Measurements from ENCODE around the gene MED15.
A peak's percentile ranks its signal among the peaks of the same experiment; 100 is the strongest.
"Not testable (repeated sequence)": the region's sequence is repeated elsewhere in the genome, so short reads cannot be mapped to it uniquely, and the experiment has no call there.

MED15 gene

DNA sequence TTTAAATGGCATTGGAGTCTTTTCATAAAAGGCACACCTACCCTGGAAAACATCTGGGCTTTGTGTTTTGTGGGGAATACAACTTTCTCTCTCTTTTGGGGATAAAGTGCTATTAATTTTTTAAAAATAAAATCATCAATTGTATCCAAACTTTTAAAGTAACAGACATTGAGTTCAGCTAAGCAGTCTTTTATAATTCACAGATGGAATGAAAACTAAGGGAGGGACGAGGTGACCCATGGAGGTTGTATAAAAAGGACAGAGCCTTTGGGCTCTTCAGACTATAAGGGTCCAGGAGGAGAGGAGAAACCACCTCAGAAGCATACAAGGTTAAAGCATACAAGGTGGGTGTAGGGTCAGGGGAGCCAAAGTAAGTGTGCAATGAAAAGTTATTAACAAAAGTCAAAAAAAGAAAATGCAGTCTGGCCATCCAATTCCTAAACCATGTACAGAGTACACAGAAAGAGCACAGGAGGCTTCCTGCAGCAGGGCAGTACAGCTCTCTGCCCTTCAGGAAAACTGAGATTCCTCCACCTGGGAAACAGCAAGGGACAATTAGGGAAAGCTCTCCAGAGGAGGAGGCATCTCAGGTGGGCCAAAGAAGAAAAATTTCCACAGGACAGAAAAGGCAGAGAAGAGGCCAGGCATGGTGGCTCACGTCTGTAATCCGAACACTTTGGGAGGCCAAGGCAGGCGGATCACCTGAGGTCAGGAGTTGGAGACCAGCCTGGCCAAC is 22.3 kb upstream of the MED15 start:
- no peak for DNase-seq (ENCODE audit: low read depth)

DNA sequence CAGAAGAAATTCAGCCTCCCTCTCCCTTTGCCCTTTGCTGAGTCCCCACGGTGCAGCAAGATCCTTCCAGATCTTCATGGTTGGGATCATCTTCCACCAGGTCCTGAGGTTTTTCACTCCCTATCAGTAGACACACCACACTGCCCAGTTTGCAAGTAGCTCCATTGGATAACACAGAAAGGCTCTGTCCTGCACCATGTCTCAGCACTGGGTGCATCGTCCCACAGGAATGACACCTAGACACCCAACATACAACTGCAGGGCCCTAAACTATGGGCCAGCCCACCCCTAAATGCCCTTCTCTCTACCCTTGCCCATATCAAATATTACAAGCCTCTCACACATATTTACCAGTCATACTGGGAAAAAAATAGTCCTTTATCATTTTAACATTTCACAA is 21.2 kb upstream of the MED15 start:
- DNase-seq (ENCODE audit: low read depth) = no peak

DNA sequence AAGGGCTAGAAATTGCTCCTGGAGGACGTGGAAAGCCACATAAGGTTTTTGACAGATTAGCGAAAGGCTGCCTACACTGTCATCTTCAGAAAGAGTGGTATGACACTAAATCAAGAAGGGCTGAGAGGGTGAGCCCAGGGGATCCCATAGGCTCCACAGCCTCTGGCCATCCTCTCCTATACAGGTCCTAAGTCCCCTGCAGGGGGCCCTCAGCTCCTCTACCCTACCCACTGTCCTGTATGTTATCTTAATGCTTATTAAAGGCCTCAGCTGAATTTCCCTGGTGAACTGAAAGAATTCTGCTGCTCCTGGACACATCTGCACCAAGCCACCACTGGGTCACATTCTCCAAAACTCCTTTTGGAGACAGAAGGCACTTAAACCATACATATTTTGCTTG is 19.7 kb upstream of the MED15 start:
- DNase-seq (ENCODE audit: low read depth) = no peak

DNA sequence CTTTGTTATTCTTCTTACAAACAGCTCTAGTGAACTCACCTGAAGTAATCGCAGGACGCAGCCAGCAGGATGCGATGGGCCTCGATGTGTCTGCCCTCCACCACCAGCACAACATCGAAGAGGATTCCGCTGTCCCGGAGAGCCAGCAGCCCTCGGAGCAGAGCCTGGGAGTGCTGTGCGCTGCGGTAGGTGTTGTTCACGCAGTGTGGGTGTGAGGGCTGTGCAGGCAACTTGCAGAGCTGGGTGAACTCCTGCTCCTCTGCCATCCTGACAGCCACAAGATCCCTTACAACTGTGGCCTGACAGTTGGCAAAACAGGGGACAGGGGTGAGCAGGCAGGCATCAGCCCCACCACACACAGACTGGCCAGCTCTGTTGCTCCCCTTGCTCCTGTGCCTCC is 18.5 kb upstream of the MED15 start:
- DNase-seq (ENCODE audit: low read depth) = no peak

DNA sequence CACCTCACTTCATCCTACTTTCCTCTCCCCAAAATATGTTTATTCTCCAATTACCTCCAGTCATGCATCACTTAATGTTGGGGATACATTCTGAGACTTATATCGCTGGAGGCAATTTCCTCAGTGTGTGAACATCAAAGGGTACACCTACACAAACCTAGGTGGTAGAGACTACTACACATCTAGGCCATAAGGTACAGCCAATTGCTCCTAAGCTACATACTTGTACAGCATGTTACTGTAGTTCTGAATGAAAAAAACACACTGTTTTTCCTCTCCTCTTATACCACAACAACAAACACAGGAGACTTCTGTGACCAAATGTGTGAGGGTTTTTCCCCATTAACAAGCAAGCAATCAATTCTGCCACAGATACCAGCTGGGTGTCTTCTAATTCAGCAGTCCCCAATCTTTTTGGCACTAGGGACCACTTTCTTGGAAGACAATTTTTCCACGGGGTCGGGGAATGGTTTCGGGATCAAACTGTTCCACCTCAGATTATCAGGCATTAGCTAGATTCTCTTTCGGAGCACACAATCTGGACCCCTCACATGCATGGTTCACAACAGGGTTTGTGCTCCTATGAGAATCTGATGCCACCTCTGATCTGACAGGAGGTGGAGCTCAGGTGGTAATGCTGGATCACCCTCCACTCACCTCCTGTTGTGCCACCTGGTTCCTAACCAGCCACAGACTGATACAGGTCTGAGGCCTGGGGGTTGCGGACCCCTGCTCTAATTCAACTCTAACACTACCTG is 17.0 kb upstream of the MED15 start:
- DNase-seq (ENCODE audit: low read depth) = no peak

DNA sequence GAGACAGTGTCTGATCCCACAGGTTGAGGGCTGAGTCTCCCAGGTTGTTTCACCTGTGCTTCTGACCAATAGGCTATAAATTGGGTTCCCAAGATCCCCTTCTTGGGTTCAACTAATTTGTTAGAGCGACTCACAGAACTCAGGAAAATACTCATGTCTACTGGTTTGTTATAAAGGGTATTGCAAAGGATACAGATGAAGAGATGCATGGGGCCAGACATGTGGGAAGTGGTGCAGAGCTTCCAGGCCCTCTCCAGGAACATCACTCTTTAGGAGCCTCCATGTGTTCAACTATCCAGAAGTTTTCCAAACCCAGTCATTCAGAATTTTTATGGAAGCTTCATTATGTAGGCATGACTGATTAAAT is 16.5 kb upstream of the MED15 start:
- DNase-seq (ENCODE audit: low read depth) = no peak

DNA sequence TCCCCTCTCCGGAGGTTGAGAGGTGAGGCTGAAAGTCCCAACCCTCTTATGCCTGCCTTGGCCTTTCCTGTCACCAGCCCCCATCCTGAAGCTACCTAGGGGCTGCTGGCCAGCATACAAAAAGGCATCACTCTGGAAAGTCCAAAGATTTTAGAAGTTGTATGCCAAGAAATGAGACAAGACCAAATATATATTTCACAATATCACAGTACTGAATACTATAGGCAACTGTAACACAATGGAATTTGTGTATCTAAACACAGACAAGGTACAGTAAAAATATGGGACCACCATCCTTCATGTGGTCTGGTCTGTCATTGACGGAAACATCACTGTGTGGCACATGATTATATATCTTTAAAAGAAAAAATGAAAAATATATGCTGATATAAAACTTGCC is 16.1 kb upstream of the MED15 start:
- DNase-seq (ENCODE audit: low read depth) = no peak

DNA sequence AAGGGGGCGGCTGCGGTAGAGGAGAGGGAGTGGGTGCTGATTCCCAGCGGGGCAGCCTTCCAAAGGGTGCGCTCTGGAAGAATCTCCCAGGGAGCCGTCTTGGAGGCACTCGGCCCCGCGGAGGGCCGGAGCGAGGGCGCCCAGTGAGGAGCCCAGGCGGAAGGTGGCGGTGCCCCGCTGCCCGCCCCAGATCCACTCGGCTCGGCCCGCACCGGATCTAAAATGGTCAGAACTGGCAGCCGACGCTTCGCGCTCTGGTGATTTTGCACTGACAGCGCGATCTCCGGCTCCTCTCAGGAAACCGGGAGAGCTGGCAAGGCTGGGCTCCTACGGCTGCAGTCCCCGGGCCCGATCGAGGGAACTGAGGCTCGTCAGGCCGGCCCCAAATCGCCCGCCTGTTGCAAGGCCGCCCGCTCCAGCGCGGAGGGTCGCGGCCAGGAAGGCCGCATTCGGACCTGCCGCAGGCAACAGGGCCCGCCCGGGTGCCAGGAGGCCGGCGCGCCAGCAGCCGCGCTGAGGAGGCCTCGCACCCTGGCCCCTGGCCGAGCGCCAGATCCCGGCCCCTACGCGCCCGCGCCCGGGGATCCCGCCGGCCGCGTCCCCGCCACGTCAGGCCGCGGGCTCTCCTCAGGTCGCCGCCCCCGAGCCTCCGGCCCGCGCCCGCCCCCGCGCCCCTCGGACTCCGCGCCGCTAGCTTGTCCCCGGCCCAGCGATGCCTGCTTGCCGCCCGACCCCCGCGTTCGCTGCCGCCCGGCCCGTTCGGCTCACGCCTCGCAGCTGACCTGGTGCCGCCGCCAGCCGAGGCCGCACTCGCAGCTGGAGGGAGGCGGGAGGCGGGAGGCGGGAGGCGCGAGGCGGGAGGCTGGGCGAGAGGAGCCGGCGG is 12.2 kb upstream of the MED15 start, which contains the start of gene KLHL22:
KLHL22 (minus strand) TSS at position 818 of the 883 bp plus-strand sequence. CDS start 6,584 bp downstream, outside the sequence.
- DNase-seq (ENCODE audit: low read depth) = peak; percentile 6

DNA sequence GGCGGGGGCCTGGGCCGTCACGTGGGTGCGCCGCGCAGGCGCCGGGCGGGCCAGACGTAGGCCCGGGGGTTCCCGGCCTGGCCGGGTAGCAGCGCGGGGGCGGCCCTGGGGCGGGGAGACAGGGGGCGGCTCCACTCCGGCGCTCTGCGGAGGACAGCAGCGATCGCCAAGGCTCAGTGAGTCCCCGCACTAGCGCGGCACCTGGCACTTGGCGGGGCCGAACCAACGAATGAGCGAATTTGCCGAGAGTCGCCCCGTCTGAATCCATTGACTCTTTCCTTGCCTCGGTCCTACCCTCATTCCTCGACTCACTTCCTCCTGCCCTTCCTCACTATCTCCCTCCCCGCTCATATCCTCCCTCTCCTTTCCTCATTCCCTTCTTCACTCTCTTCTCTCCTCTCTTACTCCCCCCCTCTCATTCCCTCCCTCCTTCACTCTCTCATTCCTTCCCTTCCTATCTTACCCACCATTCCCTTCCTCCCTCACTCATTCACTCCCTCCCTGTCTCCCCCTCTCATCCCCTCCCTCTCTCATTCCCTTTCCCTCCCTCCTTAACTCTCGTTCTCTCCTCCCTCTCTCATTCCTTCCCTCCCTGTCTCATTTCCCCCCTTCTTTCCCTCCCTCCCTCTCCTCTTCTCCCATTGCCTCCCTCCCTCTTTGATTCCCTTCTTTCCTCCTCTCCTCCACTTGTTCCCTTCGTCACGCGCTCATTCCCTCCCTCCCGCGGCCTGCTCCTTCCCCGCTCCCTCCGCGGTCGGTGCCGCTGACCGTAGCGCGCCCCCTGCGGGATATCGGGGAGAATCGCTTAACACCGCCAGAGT is 11.3 kb upstream of the MED15 start:
- DNase-seq (ENCODE audit: low read depth) = peak; percentile 42

DNA sequence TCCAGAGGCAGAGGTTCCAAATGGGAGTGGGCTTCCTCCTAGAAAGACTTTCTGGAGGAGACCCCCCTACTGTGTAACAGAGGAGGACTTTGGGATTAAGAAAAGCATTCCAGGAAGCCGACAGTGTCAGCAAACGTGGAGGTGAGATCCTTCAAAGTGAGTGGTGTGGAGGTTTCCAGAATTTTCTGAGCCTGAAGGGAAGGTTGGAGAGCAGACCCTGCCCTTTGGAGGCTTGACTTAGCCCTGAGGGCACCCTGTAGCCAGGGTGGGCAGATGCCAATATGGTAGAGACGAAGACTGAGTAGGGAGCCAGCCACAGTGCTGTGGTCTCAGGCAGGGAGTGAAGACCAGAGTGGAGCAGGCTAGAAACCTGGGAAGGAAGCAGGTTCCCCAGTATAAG is 10.0 kb upstream of the MED15 start:
- no peak for DNase-seq (ENCODE audit: low read depth)

DNA sequence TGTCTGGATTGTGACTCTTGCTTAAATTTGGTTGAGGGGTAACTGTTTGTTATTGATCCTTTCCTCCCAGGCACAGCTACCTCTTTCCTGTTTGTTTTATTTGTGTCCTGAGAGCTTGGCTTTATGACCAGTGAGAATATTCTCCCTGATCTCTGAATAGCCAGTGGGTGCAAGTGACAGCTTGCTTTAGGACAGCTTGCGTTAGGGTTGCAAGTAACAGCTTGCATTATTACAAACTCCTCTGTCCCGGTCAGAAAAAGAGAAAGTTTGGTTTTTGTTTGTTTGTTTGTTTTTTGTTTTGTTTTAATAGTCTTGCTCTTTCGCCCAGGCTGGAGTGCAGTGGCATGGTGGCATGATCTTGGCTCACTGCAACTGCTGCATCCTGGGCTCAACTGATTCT is 8.5 kb upstream of the MED15 start:
- no peak for DNase-seq (ENCODE audit: low read depth)

DNA sequence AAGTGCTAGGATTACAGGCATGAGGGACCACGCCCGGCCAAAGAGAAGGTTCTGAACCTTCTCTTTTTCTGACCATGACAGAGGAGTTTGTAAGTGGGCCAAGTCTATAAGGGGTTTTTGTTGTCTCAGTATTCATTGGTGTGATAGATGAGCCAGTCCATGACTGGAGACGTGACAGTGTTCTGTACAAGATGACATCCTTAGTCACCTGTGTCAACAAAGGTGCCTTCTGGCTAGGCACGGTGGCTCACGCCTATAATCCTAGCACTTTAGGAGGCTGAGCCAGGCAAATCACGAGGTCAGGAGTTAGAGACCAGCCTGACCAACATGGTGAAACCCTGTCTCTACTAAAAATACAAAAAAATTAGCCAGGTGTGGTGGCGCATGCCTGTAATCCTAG is 7.6 kb upstream of the MED15 start:
- DNase-seq (ENCODE audit: low read depth) = no peak

DNA sequence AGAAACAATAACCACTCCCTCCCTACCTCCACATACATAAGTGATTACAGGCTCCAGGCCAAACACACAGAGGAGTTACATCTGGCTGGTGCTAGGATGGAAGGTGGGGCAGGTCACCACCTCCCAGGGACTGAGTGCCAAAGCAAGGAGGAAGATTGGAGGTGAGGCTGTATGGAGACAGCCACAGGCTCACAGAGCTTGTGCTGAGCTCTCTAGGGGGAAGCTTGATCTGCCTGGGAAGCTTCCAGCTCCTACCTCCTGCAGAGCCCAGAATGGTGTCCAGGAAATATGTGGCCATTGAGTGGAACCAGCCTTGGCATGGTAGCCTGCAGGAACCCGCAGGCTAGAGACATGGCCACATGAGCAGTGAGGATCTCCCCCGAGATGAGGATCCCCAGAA is 3.6 kb upstream of the MED15 start:
- DNase-seq (ENCODE audit: low read depth) = no peak

DNA sequence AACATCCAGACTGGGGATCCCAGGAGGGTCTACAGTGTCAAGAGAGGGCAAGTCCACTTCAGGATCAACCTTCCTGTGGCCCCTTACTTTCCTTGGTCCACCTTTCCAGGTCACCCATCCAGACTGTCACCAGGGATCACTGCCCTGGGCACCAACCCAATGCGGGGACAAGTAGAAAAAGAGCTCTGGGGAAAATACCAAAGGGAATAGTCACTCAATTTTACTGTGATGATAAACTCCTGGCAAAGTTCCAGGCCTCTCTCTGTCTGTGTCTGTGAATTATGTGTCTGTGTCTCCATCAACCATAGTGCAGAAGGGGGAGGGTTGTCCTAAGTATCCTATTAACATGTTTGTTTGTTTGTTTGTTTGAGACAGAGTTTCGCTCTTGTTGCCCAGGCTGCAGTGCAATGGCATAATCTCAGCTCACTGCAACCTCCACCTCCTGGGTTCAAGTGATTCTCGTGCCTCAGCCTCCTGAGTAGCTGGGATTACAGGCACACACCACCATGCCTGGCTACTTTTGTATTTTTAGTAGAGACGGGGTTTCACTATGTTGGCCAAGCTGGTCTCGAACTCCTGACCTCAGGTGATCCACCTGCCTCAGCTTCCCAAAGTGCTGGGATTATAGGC is 3.0 kb upstream of the MED15 start:
- DNase-seq (ENCODE audit: low read depth) = peak; percentile 73

DNA sequence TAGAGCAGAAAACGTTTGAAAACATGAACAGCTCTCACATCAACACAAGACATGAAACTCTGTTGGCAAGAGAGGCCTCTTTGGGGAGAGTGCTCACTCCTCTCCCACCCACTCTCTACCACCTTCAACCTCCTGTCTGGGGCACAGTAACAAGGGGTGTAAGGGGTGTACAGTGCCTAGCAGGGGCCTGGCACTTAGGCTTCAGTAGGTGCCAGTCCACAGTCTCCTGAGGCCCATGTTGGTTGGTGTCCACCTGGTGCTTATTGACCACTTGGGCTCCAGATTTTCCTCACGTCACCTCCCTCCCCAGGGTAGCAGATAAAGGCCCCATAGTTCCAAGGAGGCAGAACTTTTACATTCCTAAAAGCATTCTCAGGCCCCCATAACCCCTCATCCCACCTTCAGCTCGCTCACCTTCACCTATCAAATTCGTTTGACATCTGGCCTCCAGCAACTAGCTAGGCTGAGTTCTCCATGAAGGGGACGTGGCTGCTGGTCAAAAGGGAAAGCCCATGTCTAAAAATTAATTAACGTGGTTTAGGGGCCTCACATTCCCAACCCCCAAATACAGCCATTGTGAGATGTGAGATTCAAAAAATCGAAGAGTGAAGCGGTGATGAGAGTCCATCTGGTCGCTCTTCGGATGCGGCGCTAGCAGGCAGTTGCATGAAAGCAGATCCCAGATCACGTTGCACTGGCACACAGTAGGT is 712 bp upstream of the MED15 start:
- DNase-seq (ENCODE audit: low read depth) = no peak

DNA sequence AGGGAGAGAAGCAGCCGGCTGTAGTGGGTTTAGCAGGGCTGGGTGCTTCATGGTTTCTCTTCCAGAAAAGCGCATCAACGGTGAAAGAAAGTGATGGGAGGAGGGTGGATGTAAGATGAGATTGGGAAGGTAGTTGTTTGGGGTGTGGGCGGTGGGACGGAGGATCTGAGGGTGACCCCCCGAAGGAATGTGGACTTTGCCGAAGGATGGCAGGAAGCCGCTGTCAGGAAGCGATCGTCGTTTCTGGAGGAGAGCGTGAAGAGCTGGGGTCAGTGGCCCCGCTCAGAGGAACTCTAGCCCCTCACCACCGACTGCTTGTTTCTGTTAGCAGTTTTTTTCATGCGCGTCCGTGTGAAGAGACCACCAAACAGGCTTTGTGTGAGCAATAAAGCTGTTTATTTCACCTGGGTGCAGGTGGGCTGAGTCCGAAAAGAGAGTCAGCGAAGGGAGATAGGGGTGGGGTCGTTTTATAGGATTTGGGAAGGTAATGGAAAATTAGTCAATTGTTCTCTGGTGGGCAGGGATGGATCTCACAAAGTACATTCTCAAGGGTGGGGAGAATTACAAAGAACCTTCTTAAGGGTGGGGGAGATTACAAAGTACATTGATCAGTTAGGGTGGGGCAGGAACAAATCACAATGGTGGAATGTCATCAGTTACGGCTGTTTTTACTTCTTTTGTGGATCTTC is 801 bp downstream of the MED15 start:
- not testable (repeated sequence) for DNase-seq (ENCODE audit: low read depth)

DNA sequence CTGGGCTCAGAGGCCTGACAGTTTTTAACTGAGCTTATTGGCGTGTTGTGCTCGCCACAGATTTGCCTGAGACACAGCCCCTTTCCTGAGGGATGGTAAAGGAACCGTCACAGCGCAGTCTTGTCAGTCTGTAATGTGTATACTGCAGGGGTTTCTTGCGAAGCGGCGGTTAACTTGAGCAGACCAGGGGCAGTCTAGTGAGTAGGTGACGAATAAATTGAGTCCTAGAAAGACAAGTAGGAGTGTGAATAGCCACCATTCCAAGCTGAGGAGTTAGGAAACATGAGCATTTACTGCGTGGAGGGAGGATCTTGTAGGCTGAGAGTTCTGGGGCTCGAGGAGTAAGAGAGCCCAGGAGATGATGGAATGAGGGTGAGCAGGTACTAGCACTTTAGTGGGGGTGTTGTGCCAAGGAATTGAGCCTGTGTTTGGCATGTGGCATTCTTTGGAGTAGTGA is 1.4 kb downstream of the MED15 start:
- no peak for DNase-seq (ENCODE audit: low read depth)

DNA sequence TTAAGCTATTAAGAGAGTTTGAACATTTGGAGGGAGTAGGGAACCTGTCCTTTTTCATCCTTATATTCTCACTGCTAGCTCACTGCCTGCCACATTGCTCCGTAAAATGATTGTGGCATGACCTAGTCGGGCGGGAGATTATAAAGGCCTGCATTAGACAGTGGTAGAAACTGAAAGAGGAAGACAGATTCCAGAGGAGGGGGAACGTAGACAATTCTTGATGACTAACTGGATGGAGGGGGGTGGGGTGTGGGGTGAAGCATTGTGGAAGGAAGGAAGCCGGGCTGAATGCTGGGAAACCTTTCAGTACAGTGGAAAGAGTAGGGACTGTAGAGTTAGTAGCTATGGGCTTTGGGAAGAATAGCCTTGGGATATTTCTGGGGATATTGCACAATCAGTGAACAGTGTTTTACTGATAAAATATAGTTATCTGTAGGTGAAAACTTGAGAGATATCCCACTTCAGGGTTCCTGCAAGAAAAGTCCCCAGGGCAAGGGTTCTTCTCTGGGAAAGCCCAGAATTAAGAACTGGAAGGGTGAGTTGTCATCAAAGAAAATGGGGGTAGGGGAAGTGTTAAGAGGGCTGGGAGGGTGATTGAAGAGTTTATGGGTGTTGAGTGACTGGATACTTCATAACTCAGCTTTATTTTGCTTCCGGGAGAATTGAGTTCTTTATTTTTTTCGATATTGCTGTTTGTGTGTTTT is 2.1 kb downstream of the MED15 start:
- peak; percentile 89 for DNase-seq (ENCODE audit: low read depth)
